GM18858 (cell line): Measurements from ENCODE around the gene PPP1R9A.
A peak's percentile ranks its signal among the peaks of the same experiment; 100 is the strongest.

Experiments used
- ATAC-seq: cut with Tn5 transposase; IDR thresholded peaks from one replicate; pipeline ENCODE4 v1.9.1; 2021; ENCODE audit not compliant: unreplicated experiment

The PPP1R9A gene

GRCh38 chr7:95311389-95311788, 404.0 kb downstream of the PPP1R9A start:
- no peak for ATAC-seq

GRCh38 chr7:95312561-95312960, 405.2 kb downstream of the PPP1R9A start:
- no peak for ATAC-seq

- peak; percentile 85 for ATAC-seq
Measured at GRCh38 chr7:95316588-95316987, 409.2 kb downstream of the PPP1R9A start.

GRCh38 chr7:95317546-95317945, 410.2 kb downstream of the PPP1R9A start:
- no peak for ATAC-seq

DNA sequence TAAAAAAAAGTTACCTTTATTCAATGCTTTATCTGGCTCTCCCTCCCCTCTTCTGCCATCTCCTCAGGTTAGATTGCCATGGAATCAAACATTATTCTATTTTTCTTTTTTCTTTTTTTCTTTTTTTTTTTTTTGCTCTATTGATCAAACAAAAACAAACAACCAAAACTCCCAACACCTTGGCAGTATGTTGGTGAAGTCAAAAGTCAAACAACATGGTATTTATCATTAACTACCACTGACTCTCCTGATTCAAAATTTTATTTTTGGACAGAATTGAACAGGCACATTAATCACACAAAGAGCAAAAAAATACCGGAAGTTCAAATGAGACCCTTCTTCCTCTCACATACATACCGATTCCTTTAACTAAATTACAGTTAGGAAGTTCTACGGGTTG, 410.6 kb downstream of the PPP1R9A start:
- no peak for ATAC-seq

GRCh38 chr7:95318501-95319100, 411.2 kb downstream of the PPP1R9A start:
- ATAC-seq = no peak

GRCh38 chr7:95319570-95319969, 412.2 kb downstream of the PPP1R9A start:
- no peak for ATAC-seq

GRCh38 chr7:95320651-95321050, 413.3 kb downstream of the PPP1R9A start:
- no peak for ATAC-seq

DNA sequence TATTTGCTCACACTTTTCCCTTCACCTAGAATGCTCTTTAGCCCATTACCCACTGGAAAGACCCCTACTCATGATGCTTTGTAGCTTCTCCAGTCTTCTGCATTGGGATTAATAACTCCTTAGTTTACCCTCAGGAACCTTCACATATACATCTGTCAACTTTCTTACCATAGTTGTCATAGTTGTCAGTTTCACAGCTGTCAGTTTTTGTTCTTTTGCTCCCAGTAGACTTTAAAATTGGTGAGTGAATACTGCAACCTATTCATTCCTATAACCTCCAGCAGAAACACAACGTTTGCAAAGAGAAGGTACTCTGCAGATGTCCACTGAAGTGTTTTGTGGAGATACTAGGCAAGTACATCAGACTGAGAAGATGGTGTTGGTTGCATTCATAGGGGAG, 414.3 kb downstream of the PPP1R9A start:
- ATAC-seq = no peak

GRCh38 chr7:95322396-95322795, 415.0 kb downstream of the PPP1R9A start:
- ATAC-seq = no peak

- no peak for ATAC-seq
Measured at GRCh38 chr7:95322854-95323253, 415.5 kb downstream of the PPP1R9A start.

DNA sequence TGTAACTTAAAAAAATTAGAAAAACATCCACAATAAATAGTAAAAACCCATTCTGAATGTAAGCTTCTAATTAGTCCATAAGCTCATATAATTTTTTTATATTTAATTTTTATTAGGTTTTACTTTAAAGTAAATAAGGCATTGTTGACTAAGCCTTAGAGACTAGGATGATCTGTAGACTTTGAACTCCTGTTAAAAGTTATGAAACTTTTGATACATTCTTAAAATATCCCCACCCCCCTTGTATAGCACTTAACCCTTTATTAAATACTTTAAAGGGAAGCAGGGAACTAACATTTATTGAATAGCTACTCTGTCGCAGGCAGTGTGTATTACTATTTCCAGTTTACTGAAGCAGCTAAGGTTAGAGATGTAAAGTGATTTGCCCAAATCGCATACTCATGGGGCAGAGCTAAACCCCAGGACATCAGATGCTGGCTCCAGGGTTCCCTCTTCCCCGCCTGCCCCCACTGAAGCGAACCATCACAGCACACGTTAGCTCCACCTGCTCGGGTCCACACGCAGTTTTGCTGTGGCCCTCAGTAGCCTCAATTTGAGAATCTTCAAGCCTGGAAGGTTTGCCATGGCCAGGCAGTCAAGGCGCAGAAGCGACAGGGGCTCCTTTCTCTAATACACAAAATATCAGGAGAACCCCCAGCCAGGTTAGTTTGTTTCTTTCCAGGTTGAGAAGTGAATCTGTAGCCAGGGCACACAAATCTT, 416.2 kb downstream of the PPP1R9A start:
- no peak for ATAC-seq

DNA sequence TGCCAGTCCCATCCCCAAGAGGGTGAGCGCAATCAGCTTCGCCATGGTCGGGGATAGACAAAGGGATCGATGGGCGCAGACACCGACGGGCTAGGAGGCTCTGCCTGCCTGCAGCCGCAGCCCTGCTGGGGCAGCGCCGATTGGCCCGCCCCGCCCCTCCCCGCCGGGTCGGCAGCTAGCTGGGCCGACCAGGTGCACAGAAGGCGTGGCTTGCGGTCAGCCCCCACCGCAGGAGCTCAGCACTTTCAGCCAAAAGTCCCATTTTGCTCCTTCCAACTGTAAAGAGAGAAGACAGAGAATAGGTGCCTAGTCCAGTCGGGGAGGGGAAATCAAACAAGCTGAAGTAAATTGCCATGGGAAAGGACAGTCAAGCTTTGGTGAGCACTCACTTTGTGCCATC, 417.0 kb downstream of the PPP1R9A start, which contains the start of gene PON1:
TSS of gene PON1 (minus strand) at position 102 of the 400 bp plus-strand sequence. CDS start at position 45, 57 bp downstream.
- no peak for ATAC-seq

DNA sequence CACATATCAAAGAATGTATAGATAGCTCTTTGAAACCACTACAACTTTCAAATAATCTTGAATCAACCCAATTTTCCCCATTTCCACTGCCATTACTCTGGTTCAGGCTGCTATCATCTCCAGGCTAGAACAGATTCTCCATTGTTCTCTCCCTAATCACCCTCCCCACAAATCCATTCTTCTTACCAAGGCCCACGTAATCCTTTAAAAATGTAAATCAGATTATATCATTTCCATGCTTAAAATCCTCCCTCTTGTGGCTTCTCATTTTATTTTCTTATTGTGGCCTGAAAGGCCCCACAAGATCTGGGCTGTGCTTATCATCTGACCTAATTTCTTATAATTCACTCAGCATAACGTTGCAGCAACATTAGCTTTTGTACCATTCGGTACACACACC, 420.0 kb downstream of the PPP1R9A start:
- no peak for ATAC-seq

DNA sequence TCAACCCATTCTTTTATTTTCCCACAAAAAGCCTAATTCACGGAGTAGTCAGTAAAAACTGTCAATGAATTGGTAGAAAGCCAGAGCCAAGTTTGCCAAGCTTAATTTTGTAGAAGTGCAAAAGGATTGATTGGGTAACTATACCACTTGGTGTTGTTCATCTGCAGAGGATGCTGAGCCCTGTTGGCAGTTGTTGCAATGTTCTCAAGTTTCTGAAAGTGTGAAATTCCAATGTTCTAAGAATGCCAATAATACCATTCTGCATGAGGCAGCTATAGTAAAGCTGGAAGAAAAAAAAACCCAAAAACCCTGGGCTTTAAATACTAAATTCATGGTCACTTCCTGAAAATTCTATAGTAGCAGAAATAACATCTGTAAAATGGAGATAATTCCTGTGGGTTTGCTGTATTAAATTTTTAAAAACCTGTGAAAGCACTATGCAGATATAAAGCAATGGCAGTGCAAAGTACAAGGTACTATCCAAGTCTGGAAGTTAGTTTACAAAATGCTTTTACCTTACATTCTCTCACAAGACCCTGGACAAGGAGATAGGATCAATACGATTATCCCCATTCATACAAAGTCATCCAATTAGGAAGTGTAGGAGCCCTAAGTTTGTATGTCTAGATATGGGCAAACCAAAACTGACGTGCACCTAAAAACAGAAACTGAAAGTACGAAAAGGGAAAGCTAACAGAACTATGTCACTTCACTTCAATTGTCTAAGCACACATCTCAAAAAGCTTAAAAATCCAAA, 423.0 kb downstream of the PPP1R9A start:
- ATAC-seq = peak; percentile 96

- peak; percentile 39 for ATAC-seq
Measured at GRCh38 chr7:95330961-95331337, 423.6 kb downstream of the PPP1R9A start.

- ATAC-seq = no peak
Measured at GRCh38 chr7:95334447-95334846, 427.1 kb downstream of the PPP1R9A start.

DNA sequence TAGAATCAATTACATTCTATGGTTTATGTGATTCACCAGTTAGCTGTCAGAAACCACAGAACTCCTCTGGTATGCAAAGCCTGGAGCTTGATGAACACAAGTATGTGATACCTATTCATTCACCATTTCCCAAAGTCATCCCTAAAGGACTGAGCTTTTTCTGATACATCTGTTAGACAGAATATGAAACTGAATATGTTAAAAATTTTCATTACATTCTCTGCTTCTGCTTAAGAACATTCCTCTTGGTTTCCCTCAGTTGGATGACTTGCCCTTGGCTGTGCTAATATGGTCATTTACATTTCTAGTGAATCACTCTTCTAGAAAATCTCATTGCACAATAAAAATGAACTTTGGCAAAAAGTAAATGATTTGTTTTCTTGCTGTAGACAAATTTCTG, 427.7 kb downstream of the PPP1R9A start:
- ATAC-seq = no peak

DNA sequence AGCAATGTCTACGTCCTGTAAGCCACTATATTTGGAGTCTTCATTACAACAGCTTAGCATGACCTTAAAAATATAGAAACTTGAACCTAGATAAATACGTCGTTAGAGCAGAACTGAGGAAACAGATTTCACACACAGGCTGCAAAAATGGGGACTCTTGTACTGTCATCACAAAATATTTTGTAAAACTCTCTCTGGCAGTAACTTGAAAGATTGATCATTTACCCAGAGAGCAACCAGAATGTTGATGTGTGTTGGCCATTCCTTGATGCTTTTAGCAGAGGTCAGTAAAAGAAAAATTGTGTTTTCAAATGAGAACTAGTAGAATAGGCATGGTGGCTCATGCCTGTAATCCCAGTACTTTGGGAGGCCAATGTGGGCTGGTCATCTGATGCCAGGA, 431.4 kb downstream of the PPP1R9A start:
- no peak for ATAC-seq

GRCh38 chr7:95340491-95340890, 433.1 kb downstream of the PPP1R9A start:
- ATAC-seq = no peak

GRCh38 chr7:95342029-95342428, 434.6 kb downstream of the PPP1R9A start:
- ATAC-seq = no peak
